HG03571 (cell line): ENCODE data around the gene MEIS1.

Experiments used
- ATAC-seq: cut with Tn5 transposase; IDR thresholded peaks from one replicate; pipeline ENCODE4 v1.9.1; 2021; ENCODE audit not compliant: unreplicated experiment

The MEIS1 gene

DNA sequence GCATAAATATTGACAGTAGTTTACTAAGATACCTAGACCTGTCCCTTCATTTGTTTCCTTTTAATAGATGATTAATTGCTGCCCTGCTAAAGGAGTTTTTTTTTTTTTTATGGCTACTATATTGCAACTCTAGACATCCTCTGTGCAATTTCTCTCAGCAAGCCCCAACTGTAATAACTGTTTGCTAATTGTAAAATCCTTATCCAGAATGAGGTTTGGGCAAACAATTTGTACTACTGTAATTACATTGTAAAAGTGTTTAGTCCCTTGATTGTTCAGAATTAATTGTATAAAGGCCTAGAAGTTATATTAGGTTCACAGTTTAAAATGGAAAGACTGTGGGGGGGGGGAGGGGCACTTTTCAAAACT is 3.7 kb upstream of the MEIS1 start:
- ATAC-seq = no peak

DNA sequence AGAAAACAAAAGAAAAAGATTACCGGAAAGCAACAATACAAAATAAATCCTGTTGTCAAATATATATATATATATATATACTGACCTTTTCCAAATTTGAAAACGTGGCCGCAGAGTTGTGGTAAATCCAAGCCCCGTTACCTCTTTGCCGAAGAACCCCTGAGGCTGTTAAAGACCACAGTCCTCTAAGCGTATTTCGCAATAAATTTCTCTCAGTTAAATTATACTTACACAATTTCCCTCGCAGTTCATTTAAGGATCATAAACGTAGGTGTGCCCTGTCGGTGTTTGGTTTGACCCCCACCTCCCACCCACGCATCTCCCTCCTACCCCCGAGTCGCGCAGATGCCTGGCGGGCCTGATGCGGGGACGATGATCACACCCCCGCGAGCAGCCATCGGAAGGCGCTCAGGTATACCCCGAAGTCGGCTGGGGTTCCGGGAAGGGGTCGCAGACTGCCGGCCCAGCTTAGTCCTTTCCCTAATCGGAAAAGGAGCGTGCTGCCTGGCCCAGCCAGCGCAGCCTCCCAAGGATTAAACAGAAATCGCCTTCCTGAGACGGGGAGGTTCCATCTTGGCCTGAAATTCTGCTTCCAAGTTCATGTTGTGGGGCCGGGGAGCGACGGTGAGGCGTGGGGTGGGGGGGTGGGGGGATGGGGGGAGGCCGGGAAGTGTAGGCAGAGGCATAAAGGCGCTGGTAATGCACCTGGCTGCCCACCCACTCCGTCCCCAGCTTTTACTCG is 2.9 kb upstream of the MEIS1 start:
- ATAC-seq = no peak

DNA sequence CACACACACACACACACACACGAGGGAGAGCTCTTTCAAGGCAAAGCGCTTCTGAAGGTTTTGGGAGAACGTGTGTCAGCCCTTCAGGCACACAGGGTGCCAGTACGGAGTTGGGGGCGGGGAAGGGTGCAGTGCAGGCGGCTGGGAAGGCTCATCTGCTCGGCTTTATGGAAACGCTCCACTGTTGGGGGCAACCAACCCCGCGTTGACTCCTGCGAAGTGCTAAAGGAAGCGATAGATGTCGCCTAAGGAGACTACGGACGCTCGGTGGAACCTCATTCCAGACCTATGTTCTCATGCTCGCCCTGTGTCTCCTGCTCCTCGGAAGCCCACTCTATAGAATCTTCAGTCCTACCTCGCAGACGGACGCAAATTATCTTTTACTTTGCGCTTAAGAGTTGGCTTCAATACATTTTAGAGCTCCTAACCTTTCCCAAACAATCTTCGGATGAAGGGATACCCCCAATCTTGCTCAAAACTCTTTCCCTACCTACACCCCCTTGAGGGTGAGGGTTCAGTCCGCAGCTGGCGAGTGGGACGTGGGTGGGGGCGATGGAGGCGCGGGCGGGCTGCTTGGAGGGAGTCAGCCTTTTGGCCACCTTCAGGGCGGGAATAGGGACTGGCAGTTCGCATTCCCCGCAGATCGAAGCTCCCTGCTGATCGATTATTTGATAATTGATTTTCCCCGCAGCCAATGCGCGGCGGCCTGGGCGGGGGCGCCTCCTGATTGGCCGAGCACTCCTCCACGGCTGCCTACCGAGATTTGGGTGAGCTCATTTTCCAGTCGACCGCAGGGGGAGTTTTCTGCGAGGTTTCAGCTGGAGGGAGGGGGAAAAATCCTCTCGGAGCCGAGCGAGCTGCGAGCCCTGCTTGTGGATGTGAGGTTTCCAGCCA is 1.9 kb upstream of the MEIS1 start:
- ATAC-seq = no peak

DNA sequence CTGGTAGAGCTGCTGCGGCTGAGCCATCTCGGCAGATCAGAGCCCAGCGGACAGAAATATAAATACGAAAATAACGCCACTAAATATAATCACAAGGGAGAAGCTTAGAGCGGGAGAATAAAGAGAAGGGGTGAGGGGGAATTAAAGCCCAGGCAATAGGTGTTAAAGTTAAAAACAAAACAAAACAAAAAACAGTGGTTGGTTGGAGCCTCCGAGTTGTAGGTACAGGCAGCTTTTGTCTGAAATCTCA is 1.3 kb upstream of the MEIS1 start:
- no peak for ATAC-seq

DNA sequence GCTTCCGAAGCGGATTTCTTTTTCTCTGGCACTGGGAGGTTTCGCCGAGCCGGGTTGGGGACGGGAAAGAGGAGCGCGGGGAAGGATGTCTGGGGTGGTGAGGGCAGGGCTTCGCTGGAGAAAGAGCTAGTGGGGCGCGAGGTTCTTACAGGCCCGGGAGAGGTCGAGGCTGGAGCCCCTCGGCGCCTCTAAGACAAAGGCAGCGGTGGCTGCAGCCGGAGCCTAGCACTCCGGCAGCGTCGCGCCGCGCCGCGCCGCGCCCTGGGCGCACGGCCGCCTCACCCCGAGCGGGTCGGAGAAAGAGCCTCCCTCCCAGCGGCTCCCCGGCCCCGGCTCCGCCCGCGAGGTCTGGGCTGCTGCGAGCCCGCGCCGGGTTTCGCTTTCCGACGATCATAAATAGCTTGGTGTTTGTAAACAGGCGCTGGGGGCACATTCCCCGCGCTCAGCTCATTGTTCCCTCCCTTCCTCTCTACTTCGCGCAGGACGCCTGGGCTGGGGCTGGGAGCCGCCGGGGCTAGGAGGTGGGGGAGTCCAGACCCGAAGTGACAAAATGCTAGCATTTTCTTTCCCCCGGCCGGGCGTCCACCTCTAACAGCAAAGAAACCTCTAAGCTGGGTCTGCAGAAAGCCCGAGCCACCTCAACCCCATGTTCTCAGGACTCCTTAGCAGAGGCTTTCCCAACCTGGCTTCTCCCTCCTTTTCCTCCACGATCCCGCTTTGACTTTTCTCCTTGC is 813 bp upstream of the MEIS1 start:
- ATAC-seq = no peak

DNA sequence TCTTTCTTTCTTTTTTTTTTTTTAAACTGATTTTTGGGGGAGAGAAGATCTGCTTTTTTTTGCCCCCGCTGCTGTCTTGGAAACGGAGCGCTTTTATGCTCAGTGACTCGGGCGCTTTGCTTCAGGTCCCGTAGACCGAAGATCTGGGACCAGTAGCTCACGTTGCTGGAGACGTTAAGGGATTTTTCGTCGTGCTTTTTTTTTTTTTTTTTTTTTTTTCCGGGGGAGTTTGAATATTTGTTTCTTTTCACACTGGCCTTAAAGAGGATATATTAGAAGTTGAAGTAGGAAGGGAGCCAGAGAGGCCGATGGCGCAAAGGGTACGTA is 587 bp downstream of the MEIS1 start:
- no peak for ATAC-seq

DNA sequence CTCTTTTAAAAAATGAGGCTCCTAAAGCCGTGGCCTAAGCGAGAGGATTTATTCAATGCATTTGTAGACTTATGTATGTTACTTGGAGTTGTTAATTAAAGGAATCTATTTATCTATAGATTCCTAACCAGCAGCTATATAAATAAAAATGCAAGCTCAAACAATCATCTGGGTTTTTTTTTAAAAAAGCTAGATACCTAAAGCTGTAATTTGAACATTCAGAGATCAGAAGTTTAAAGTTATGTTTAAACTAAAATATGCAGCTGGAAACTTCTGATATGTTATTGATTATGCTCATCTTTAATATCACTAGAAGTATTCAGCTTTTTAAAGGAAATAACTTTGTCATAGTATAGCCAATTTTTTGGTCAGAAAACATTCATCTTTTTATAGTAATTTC is 1.0 kb downstream of the MEIS1 start:
- no peak for ATAC-seq

DNA sequence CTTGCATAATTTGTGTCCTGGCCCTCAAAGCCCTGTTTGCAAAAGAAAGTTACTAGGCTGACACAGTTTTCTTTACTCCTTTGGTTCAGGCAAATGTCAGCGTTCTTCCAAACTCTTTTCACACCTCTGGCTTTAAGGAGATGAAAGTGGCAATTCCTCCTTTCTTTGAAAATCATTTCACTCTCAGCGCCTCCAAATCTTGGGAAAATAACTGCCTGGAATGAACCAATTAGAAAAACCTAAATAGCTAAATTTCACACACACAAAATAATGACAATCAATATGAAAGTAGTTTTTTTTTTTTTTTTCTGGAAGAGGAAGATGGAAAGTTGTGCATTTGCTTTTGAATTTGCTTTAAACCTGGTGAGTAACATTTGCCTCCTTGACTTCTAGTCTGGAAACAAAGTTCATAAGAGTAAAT is 1.7 kb downstream of the MEIS1 start:
- ATAC-seq = no peak

DNA sequence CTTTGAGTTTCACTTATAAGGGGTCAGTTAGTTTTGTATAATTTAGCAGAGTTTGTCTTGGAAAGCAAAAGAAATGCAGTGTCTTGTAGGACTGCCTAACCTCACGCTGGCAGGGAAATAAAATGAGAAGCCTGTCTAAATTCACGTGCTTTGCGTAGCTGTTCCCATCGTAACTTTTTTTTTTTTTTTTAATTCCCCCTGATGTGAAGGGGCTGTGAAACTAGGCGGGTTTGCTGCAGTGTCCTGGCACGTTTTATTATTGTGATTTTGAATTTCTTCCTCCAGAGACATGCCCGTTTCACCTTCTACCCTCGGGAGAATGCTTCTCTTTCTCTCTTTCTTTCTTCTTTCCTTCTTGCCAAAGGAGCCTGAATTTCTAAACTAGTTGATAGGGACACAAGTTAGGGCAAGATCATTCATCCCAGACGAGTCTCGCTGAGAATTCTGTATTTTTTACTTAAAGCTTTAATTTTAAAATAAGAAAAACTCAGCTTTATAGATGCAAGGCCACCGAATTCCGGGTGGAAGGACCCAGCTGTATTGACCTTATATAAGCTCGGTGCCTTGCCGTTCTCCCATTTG is 2.3 kb downstream of the MEIS1 start:
- ATAC-seq = no peak

DNA sequence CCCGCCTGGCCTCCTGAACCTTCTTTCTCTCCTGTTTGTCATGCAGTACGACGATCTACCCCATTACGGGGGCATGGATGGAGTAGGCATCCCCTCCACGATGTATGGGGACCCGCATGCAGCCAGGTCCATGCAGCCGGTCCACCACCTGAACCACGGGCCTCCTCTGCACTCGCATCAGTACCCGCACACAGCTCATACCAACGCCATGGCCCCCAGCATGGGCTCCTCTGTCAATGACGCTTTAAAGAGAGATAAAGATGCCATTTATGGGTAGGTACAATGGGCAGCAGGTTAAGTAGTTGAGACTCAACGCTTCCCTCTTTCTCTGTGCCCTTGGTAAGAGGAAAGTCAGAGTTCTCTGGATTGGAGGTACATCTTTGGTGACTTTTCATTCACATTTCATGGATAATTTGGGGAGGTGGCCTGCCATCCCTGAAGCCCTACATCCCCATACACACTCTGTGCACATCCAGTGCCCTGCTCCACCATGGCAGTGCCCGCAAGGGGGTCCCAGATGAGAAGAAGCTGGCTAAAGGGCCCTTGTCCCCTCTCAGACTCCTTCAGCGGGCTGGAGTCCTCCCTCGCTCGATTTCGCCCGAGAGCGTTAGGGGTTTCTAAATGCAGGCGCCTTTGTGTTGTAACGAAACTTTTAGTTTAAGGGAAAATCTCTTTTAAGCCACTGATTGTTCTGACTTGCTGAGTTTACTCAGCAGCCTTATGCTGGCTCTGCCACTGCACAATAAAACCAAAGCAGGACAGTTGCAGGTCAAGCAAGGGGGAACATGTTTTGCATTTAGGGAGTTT is 3.0 kb downstream of the MEIS1 start:
- ATAC-seq = no peak

DNA sequence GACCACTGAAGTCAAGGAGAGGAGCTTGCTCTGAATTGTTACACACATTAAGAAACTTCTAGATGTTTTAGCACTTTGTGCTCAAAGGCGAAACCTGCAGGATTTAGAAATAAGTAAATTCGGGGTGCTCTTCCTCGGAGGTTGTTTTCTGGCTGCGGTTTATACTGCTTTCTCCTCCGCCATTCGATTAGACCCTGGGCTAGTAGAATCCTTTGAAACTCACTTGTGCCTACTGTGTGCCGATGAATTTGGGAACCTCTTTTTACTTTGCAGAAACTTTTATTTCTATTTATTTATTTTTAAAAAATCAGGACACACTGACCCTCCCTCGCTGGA is 3.5 kb downstream of the MEIS1 start:
- ATAC-seq = no peak

DNA sequence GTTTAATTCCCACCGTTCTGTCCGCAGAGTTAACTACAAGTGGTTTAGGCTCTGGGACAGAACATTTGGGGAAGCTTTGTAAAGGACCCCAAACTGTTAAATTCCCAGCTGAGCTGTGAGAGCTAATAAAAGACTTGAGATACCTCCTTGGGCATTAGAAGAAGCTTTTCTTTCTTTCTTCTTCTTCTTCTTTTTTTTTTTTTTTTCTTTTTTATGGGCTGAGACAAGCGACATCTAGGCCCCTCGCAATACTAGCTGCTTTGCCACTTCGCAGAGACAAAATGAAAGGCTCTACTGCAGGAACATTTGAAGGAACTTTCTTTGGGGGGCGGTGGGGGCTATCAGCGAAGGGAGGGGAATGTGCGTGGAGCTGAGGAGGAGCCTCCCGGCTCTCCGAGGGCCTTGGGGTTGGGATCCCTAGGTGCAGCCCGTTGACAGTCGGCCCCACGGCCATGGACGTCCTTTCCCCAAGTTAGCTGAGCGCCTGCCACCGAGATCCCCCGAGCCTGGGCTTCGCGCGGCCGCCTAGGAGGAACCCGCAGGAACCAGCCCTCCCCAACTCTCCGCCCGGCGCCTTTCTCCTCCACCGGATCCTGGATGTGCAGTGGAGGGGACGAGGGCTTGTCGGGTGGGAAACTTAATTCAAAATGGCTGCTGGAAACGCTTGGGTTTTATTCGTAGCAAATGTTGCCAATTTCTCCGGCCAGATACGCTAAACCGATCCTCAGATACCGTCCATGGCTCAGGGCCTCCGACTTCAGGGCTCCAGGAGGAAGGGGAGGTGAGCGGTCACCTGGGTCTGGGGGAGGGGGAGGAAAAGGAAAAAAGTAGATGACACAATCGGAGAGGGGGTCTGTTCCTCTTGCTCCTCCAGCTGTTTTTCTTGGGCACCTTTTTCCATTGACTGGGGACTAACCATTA is 4.2 kb downstream of the MEIS1 start:
- no peak for ATAC-seq

DNA sequence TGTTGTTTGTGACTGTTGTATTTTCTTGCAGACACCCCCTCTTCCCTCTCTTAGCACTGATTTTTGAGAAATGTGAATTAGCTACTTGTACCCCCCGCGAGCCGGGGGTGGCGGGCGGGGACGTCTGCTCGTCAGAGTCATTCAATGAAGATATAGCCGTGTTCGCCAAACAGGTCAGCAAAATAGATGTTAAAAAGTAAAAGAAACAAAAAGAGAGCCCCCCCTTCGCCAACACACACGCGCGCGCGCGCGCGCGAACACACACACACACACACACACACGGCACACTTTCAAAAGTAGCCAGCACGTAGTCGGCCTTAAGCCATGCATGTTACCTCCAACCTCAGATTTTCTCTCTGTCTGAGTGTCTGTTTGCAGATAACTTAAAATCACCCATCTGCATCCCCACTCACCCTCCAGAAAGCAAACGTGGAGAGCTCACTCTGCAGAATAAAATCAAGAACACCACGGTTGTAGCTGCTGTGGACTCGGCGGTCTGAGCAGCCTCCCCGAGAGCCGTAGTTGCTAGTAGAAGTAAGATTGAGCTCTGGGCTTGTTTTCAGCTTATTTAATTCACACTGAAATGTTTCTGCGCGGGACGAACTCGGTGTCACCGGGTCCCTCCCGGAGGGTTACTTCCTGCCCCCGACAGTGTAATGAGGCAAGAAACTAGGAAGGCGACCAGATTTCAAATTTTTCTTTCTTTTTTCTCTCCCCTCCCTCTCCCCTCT is 5.1 kb downstream of the MEIS1 start:
- no peak for ATAC-seq

DNA sequence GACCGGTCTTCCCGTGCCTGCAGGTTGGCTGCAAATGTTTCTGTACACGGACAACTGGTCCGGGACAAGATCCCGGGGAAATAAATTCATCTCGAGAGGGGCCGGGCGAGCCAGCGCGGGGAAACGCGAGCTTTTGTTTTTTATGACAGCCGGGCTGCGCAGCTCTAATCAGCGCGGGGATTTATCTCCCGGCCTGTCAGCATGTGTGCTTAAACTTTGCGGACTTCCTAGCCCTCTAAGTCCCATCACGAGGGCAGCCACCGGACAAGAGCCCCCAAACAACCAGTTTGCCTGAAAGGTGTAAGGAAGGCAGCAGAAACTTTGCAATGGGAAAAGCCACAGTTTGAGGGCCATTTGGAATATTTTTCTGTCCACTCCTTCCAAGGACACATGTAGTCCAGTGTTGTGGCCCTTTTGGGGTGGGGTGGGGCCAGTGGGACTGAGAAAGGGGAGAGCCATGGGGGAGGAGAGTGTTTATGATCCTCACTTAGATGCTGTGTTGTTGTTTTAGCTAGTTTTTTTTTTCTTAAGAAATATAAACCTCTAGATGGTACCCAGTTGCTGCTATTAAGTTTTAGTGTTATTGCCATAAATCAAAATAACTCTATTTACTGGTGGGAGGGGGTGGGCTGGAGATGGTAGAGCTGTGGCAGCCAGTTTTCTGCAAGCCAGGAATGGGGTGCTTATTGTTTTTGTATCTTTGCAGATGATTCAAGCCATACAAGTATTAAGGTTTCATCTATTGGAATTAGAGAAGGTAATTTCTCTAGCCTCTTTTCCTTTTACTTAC is 6.0 kb downstream of the MEIS1 start:
- no peak for ATAC-seq

DNA sequence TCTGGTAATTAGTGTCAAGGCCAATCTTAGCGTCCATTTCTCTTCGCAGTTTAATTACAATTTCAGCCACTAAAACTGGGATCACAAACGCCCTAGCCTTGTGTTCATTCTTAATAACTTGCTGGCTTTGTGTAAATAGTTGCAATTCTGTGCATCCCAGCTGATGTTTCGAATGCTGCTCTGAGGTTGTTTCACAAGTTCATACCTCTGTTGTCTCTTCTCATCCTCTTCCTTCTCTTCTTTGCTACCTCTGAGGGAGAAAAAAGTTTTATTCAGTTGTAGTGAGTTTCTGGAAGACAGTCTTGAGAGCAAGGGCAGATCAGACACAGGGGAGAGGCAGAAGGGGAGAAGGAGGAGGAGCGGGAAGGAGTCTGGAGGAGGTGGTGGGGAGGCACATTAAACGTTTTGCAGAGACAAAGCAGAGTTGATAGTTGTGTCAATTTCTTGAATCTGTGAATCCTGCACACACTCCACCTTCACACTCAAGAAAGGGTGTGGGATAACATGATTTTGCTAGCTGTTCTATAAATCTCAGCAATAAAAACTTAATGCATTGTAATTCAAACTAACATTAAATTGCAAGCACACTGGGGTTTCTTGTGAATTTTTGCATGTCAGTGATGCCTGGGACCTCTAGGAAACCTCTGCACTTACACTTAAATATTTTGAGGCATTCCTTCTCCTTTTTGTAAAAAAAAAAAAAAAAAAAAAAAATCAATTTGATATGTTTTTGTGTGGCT is 6.8 kb downstream of the MEIS1 start:
- ATAC-seq = no peak

DNA sequence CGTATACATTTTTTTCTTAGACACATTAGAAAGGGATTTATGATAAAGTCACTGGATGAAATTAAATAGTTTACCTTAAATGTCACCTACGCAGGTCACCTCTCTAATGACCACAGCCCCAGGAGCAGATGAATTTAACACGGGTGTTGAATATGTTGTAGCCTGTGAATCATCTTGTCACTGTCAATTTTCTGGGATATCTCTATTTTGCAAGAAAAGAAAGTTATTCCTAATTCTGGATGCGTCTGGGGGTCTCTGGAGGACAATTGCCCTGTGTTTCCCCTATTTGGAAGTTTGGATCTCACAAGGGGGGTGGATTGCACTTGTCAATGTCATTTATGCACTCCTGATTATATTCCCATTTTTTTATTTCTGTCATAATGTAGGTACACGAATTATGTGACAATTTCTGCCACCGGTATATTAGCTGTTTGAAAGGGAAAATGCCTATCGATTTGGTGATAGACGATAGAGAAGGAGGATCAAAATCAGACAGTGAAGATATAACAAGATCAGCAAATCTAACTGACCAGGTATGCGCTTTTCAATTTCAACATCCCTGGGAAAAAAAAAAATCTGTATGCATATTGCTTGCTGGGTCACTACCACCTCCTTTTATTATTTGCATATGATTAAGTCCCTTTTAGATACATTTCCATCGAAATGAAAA is 7.7 kb downstream of the MEIS1 start:
- ATAC-seq = no peak

DNA sequence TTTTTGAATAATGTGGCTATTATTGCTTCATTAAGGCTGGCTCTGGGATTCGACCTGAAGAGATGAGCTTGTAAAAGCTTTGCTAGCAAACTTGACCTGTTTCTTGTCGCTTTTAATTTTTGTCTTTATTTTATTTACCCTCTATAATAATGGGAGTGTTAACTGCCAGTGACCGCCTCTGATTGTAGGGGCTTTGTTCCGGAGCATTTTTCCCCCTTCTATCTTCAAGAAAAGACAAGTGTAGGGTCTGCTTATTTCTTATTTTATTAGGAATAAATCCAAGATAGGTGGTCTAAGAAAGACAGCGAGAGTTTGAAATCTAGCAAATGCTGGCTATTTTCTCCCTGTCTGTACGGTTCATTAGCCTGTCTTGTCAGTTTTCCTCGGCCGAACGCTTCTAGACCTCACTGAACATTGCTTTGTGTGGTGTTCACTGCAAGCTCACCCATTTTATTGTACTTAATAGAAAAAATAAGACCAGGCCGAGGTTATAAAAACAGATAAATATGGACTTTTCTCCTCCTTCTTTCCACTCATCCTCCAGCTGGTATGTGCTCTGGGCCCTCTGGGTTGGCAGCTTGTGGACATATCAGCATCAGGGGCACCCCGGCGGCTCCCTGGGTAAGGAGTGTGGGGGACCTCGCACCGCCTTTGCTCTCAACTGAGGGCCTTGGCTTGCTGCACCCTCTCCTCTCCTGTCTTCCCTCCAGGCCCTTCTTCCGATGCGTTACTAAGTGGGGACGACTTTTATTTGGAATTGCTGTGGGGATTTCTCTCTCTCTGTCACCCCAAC is 8.5 kb downstream of the MEIS1 start:
- ATAC-seq = no peak
